Stimulated activated CD8-positive, alpha-beta memory T cell treated with anti-CD3 and anti-CD28 coated beads, Interleukin-2, amount 100 ng/mL, for 1 hour (primary cell): ENCODE results near the gene DDB1.
"Not testable (repeated sequence)": the region's sequence is repeated elsewhere in the genome, so short reads cannot be mapped to it uniquely, and the experiment has no call there.

Source experiments
- DNase-seq, 2 donors: peaks; one replicate each; pipeline ENCODE4 v3.0.0-alpha.2; 2020; ENCODE audit warnings: low read depth in 2 of 2

DDB1 gene

DNA sequence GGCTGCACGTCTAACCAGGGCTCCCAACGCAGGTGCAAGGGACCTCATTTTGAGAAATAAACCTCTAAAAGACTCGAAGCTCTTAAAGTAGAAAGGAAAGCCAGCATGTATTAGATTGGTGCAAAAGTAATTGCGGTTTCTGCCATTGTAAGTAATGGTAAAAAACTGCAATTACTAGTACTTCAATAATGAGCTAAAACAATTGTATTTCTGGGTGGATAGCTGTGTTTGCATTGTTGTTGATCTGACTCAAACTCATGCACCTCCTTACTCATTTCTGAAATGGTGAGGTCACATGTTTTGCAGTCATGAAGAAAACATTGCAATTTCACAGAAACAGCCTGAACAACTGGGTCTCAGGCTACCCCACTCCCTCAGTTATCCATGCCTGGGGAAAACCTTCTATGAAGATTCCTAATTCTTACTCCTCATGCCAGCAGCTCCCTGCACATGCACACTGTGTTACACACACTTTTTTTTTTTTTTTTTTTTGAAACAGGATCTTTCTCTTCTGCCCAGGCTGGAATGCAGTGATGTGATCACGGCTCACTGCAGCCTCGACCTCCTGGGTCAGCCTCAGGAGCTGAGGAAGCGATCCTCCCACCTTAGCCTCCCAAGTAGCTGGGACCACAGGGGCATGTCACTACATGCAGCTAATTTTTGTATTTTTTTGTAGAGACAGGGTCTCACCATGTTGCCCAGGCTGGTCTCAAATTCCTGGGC lies 62.4 kb downstream of the DDB1 start:
- DNase-seq: no peak

DNA sequence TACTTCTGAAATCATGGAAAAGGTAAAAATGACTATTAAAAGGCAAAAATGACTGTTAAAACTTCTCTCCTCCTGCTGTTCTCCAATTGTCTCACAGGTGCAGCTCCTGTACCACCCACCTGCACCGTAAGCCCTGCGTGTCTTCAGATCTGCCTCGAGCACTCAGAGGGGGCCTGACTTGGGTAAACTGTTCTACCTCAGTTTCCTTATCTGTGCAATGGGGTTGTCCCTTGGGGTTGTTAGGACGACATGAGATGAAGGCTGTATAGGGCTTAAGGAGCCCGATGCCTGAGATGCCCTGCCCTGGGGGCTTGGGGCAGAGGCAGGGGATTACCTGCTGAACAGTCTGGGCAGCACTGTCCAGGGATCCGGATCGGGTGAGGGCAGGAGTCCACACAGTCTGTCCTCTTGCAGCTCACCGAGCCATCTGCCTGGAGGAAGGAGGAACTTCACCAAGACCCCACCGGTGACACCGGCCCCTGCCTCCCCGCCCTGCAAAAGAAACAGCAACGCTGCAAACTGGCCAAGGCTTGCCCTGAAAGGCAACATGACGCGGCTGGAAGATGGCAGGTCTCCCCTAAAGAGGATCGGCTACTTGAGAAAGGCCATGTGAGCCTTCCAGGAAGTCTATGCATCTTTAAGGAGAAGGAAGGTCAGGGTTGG lies 64.2 kb downstream of the DDB1 start:
- no peak for DNase-seq

DNA sequence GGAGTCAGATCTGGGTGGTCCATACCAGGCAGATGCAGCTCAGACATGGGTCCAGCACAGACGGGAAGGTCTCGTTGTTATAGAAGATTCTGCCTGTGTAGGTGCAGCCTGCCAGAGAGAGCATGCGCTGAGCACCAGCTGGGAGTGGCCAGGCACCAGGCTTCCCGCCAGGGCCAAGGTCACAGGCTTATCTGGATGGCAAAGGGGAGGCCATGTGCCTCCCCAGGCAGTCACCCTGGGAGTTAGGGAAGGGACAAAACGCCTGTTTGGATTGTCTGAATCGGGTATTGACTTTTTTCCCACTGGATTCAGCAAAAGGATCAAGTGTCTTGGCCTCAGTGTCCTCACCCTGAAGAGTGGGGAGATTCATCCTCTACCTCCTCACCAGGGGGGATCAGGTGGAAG lies 65.5 kb downstream of the DDB1 start:
- DNase-seq: no peak

DNA sequence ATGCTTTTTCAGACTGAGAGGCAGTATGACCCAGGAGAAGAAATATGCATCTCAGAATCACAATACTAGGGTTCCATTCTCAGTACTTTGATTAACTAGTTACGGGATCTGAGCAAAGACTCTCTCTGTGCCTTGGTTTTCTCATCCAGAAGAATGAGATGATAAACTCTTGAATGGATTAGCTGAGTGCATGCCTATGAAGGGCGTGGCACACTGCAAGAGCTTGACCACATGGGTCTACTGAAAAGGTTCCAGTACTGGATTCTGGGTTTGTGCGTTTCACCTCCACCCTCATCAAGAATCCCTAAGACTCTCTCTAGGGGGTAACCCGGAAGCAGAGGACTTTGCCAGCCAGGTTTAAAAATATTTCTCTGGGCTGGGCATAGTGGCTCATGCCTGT lies 66.3 kb downstream of the DDB1 start:
- DNase-seq: no peak

DNA sequence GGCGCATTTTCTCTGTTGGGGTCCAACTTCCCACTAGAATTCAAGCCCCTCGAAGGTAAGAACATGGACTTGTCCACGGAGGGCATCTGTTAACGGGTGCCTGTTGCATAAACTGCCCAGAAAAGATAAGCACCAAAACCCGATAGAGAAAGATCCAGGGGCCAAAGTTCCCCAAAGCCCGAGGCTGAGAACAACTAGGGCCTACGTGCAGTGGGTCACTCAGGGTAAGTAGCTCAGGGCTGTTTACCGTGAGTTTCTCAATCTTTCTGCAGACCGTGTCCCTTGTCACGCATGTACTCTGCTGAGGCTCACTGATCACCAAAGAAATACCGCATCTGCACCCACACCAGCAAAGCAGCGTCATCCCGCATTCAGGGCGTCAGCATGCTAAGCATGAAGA lies 67.5 kb downstream of the DDB1 start:
- no peak for DNase-seq

DNA sequence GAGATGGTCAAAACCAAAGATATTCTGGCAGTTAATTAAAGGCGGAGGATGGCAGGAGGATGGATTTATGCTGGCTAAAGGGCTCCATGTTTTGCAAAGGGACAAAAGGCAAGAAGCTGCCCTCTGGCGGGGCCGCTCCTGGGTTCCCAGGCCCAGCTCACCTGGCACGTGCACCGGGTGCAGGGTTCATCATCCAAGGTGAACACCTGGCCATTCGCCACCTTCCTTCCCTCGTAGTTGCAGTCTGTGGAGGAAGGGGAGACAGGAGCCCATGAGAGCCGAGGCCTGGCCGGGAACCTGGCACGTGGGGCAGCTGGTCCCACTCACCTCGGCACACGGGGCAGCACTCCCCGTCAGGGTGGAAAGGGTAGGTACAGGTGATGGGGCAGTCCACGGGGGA lies 68.1 kb downstream of the DDB1 start:
- no peak for DNase-seq

DNA sequence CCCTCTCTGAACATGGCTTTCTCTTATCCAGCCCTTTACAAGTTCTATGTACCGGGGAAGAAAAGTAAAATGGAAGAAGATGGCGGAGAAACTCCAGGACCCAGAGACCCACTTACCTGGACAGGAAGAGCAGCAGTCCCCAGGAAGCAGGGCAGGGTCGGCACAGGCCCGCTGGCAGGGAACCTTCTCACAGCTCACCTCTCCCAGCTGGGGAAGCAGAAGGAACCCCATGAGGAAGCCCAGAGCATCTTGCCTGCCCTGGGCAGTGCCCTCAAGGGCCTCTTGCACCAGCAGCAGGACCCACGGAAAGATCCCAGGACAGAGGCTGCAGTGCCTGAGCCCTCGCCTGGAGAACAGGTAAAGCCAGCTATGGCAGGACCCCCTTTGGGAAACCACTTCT lies 68.5 kb downstream of the DDB1 start:
- DNase-seq: no peak

DNA sequence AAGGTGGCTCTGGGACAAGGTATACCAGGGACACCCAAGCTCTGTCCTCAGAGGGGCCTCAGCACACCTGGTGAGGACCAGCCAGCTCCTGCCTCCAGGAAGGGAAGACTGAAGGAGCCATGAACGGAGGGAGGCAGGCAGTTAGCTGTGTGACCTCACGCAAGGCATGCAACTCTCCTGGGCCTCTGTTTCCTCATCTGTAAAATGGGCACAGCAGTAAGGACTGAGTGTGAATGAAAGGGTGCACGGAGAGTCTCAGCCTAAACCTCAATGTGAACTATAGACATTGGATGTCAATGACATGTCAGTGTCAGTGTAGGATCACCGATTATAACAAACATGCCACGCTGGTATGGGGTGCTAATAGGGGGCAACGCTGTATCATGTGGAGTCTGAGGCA lies 73.5 kb downstream of the DDB1 start:
- DNase-seq: no peak

DNA sequence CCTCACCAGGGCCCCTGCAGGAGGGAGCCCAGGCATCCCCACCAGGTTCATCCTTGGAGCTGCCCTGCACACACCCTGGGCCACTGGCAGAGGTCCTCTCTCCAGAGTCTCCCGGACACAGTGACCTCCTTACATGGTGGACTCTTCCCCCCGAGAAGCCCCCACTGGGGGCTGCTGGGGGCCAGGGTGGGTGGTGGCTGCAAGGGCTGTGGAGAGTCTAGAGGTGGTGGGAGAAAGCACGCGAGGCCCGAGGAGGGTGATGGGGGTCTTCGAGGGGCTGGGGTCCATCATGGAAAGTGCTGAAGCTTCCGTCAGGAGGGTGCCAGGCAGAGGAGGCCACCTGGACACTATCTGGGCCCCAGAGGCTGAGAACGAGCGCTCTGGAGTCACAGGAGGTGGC lies 74.4 kb downstream of the DDB1 start:
- DNase-seq: no peak

DNA sequence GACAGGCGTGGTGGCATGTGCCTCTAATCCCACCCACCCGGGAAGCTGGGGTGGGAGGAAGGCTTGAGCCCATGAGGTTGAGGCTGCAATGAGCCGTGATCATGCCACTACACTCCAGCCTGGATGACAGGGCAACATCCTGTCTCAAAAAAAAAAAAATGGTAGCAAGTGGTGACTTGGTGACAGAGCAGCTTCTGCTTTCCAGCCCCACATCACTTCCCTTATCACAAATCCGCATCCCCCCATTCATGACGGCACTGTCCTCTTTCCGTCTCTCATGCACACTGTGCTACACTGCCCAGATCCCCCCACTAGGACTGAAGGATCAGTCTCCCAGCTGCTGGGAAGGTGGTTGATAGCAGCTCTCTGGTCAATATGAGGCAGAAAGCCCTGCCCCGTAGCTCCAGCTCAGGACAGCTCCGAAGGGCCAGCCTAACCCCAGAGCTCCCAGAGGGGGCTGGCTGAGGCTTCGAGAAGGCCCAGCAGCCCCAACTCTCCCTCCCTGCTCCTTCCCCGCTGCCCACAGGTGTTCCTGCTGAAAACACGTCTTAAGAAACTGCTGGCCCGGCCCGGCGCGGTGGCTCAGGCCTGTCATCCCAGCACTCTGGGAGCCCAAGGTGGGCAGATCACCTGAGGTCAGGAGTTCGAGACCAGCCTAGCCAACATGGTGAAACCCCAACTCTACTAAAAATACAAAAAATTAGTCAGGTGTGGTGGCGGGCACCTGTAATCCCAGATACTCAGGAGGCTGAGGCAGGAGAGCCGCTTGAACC lies 76.0 kb downstream of the DDB1 start:
- no peak for DNase-seq

DNA sequence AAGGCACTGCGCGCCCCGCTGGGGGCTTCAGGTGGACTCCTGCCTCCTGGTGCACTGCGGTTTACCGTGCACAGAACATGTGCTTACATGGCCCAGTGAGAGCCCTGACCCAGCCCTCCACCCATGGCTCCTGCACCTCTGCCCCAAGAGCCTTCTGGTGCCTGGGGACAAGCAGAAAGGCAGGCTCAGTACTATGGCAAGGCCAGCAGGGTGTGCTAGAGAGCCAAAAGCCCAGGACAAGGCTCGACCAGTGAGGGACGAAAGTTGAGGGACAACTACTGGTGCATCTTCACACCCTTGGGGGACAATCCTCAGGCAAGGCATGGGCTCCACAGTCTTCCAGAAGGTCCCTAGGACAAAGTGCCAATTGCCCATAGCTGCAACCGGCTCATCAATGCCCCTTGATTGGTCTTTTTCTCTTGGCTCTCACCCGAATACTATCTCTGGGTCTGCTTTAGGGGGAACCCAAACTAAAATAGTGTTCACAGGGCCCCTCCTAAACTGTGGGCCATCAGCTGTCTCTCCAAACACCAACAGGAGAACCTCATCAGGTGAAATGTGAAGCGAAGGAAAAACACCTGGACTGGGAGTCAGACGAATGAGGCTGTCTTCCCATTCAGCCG lies 78.4 kb downstream of the DDB1 start:
- peak in 1 of 2 donors; percentile 40 for DNase-seq

DNA sequence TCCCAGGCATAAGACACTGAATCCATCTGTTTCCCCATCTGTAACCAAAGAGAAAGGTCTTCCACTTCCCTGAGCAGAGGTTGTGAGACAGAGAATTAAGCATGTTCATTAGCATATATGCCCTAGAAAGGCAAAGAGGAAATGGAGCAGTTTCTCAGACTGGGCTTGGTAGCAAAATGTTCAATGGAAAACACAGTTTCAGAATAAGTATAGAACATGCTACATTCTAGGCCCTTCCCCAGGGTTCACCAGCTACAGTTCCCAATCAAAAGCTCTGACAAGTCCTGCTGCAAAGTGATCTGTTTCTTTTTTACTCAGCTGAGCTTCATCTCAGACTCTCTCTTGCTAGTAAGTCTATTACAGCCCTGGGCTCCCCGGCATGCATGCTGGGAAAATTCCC lies 80.6 kb downstream of the DDB1 start:
- DNase-seq: not testable (repeated sequence)

DNA sequence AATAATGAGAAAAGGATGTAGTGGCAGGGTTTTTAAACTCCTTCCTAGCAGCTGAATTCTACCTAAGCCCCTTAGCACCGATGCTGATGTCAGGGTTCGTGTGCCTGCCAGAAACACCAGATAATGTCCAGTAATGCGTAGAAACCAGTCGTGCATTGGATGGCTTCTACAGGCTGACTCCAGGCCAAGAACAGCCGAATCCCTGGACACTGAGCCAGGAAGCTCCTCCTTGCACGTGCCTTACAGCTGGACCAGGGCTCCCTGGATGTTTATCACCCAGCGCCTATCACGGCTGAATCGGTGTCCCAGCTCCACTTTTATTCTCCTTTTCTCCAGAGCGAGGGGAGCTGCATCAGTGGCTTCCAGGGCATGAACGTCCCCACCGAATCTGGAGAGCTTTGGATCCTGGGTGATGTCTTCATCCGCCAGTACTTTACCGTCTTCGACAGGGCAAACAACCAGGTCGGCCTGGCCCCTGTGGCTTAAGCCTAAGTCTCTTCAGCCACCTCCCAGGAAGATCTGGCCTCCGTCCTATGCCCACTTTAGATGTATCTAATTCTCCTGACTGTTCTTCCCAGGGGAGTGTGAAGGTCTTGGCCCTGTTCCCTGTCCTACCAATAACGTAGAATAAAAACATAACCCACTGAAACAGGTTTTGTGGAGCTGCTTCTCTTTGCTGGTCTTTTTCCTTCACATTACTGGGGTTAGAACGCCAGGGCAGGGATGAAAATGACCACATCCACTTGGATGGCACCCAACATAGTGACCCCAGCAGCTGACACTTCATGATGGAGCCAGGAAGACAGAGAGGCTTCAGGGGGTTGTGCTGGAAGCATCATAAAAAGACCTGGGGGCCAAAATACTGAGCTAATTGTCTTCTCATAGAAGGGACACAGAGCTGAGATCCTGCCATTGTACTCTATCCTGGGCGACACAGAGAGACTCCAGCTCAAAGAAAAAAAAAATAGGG lies 81.8 kb downstream of the DDB1 start:
- not testable (repeated sequence) for DNase-seq
